H1 (cell line): ENCODE data around the gene CCDC24. TPM values are rescaled to one million over a fixed set of nuclear protein-coding genes. Genes with fewer than 3 reads are reported as not detected.

Experiments used
- CTCF ChIA-PET: fragments of 300-600 bp; sonication (Branson Sonifier 250); formaldehyde crosslinking; loops from one replicate; lab custom pipeline; 2021; ENCODE audit not compliant: partially characterized antibody; lab: Charles Lee
- POLR2A ChIA-PET: fragments of 300-600 bp; sonication (Branson Sonifier 250); formaldehyde crosslinking; loops from one replicate; lab custom pipeline; 2021; ENCODE audit warnings: inconsistent platforms; ENCODE audit not compliant: partially characterized antibody; lab: Charles Lee
- DNase-seq, 2 experiments: peaks; one replicate each; pipeline versions ENCODE4 v3.0.0 to v3.0.0-alpha.2; 2010 to 2022; ENCODE audit warnings: low spot score in 2 of 2, low read depth in 1 of 2, mixed read lengths in 1 of 2
- FAIRE-seq: peaks from 2 replicates; lab custom pipeline; 2011; peaks lifted over from hg19 to GRCh38; lab: Jason Lieb, UNC
- H2AFZ ChIP-seq: 2 replicates; pipeline ENCODE4 v1.8.1; 2012; ENCODE audit warnings: low read length, inconsistent platforms
- H2AK5ac ChIP-seq: 2 replicates; pipeline ENCODE4 v1.6.1; 2013; ENCODE audit warnings: low read depth, low read length
- H2BK120ac ChIP-seq: replicated peaks from 2 replicates; pipeline ENCODE3; 2013; ENCODE audit warnings: low read depth, low read length, inconsistent platforms
- H2BK12ac ChIP-seq: 2 replicates; pipeline ENCODE4 v1.6.1; 2013; ENCODE audit warnings: low read depth, low read length
- H2BK15ac ChIP-seq: 2 replicates; pipeline ENCODE4 v1.6.1; 2013; ENCODE audit warnings: low read length
- H2BK20ac ChIP-seq: 2 replicates; pipeline ENCODE4 v1.6.1; 2013; ENCODE audit warnings: low read length
- H2BK5ac ChIP-seq: 2 replicates; pipeline ENCODE4 v1.6.1; 2013; ENCODE audit warnings: low read depth, low read length
- H3K14ac ChIP-seq: 2 replicates; pipeline ENCODE4 v1.6.1; 2013; ENCODE audit warnings: inconsistent platforms; ENCODE audit not compliant: insufficient read length
- H3K18ac ChIP-seq: 2 replicates; pipeline ENCODE4 v1.6.1; 2013; ENCODE audit warnings: low read length; ENCODE audit errors: extremely low read depth
- H3K23ac ChIP-seq: 2 replicates; pipeline ENCODE4 v1.6.1; 2013; ENCODE audit warnings: inconsistent platforms; ENCODE audit not compliant: insufficient read length
- H3K23me2 ChIP-seq: 2 replicates; pipeline ENCODE4 v1.6.1; 2013; ENCODE audit warnings: low read depth, low read length
- H3K27ac ChIP-seq: 2 replicates; pipeline ENCODE4 v1.6.1; 2011; ENCODE audit warnings: low read depth, low read length, inconsistent platforms
- H3K27me3 ChIP-seq, 4 experiments: replicated peaks in 1 of 4; 1 replicate in 1 of 4; 2 replicates in 3 of 4; pipeline versions ENCODE4 v1.6.1 to v1.8.1; 2011 to 2013; ENCODE audit warnings: low read length in 3 of 4, mild to moderate bottlenecking in 3 of 4, inconsistent platforms in 2 of 4, mixed read lengths in 2 of 4, moderate library complexity in 1 of 4; ENCODE audit not compliant: control insufficient read depth in 3 of 4, insufficient read depth in 3 of 4; ENCODE audit errors: extremely low read depth in 1 of 4
- H3K36me3 ChIP-seq, 4 experiments: 2 replicates each; pipeline versions ENCODE4 v1.6.1 to v1.8.1; 2011 to 2013; ENCODE audit warnings: mild to moderate bottlenecking in 4 of 4, low read length in 3 of 4, moderate library complexity in 2 of 4, control low read depth in 1 of 4, inconsistent platforms in 1 of 4; ENCODE audit not compliant: insufficient read depth in 4 of 4, control insufficient read depth in 2 of 4
- H3K4ac ChIP-seq: replicated peaks from 2 replicates; pipeline ENCODE3; 2013; ENCODE audit warnings: low read length, low read depth, mixed read lengths, inconsistent platforms; ENCODE audit not compliant: insufficient read length
- H3K4me1 ChIP-seq, 4 experiments: replicated peaks in 1 of 4; 1 replicate in 1 of 4; 2 replicates in 3 of 4; pipeline versions ENCODE4 v1.6.1 to v1.8.1; 2011 to 2013; ENCODE audit warnings: low read length in 3 of 4, inconsistent platforms in 2 of 4, mixed read lengths in 1 of 4; ENCODE audit not compliant: insufficient read depth in 4 of 4, control insufficient read depth in 3 of 4
- H3K4me2 ChIP-seq, 2 experiments: 2 replicates each; pipeline versions ENCODE4 v1.6.1 to v1.8.1; 2011 to 2013; ENCODE audit warnings: low read depth in 2 of 2, low read length in 2 of 2, control low read depth in 1 of 2, inconsistent platforms in 1 of 2, mild to moderate bottlenecking in 1 of 2; ENCODE audit not compliant: insufficient read depth in 1 of 2
- H3K4me3 ChIP-seq, 4 experiments: fragments of 200-600, 300-600 bp in 1 of 4; sonication (generic), shearing (Covaris generic), sonication (Bioruptor Twin) in 1 of 4; 2 replicates each; pipeline versions ENCODE4 v1.5.1 to v1.8.1; 2011 to 2016; ENCODE audit warnings: low read length in 4 of 4, low read depth in 3 of 4, control low read depth in 2 of 4, inconsistent platforms in 2 of 4, mild to moderate bottlenecking in 2 of 4, mixed read lengths in 1 of 4, moderate library complexity in 1 of 4; ENCODE audit not compliant: insufficient read depth in 2 of 4; ENCODE audit errors: extremely low read depth in 1 of 4
- H3K56ac ChIP-seq: replicated peaks from 2 replicates; pipeline ENCODE3; 2013; ENCODE audit warnings: low read depth, mild to moderate bottlenecking, mixed read lengths, low read length, inconsistent platforms; ENCODE audit not compliant: insufficient read length
- H3K79me1 ChIP-seq: 2 replicates; pipeline ENCODE4 v1.6.1; 2013; ENCODE audit warnings: low read depth, low read length, control low read depth
- H3K79me2 ChIP-seq, 2 experiments: 2 replicates each; pipeline versions ENCODE4 v1.6.1 to v1.8.1; 2012 to 2013; ENCODE audit warnings: low read length in 2 of 2, mild to moderate bottlenecking in 2 of 2, inconsistent platforms in 1 of 2; ENCODE audit not compliant: insufficient read depth in 2 of 2, control insufficient read depth in 1 of 2
- H3K9ac ChIP-seq, 4 experiments: replicated peaks in 1 of 4; 1 replicate in 1 of 4; 2 replicates in 3 of 4; pipeline versions ENCODE4 v1.6.1 to v1.8.1; 2011 to 2013; ENCODE audit warnings: low read depth in 3 of 4, low read length in 3 of 4, control low read depth in 2 of 4, mild to moderate bottlenecking in 2 of 4, moderate library complexity in 2 of 4, inconsistent platforms in 1 of 4; ENCODE audit errors: extremely low read depth in 1 of 4
- H3K9me3 ChIP-seq, 2 experiments: 2 replicates each; pipeline versions ENCODE4 v1.6.1 to v1.8.1; 2012 to 2013; ENCODE audit warnings: mild to moderate bottlenecking in 2 of 2, moderate library complexity in 2 of 2, control low read depth in 1 of 2, inconsistent platforms in 1 of 2, low read depth in 1 of 2, low read length in 1 of 2, mixed read lengths in 1 of 2; ENCODE audit not compliant: insufficient read depth in 2 of 2
- H4K20me1 ChIP-seq, 2 experiments: replicated peaks in 1 of 2; 2 replicates each; pipeline versions ENCODE3 to v1.8.1; 2011 to 2013; ENCODE audit warnings: inconsistent platforms in 2 of 2, low read length in 2 of 2, mild to moderate bottlenecking in 1 of 2; ENCODE audit not compliant: insufficient read depth in 2 of 2, control insufficient read depth in 1 of 2
- H4K5ac ChIP-seq: 2 replicates; pipeline ENCODE4 v1.6.1; 2013; ENCODE audit warnings: low read length, low read depth, mixed read lengths, inconsistent platforms; ENCODE audit not compliant: insufficient read length
- H4K8ac ChIP-seq: 2 replicates; pipeline ENCODE4 v1.8.0; 2013; ENCODE audit warnings: mild to moderate bottlenecking, moderate library complexity, low read length, inconsistent platforms; ENCODE audit not compliant: insufficient read depth; ENCODE audit errors: extremely low read depth
- H4K91ac ChIP-seq: replicated peaks from 2 replicates; pipeline ENCODE3; 2013; ENCODE audit warnings: low read length, mixed read lengths, inconsistent platforms; ENCODE audit not compliant: insufficient read length
- BRCA1 ChIP-seq: IDR thresholded peaks from 2 replicates; pipeline ENCODE4 v1.6.1; 2012; ENCODE audit warnings: low read depth, low read length, improper control_type of control experiment
- CEBPB ChIP-seq: IDR thresholded peaks from 2 replicates; pipeline ENCODE4 v1.6.1; 2012; ENCODE audit warnings: low read depth, low read length
- TEAD4 ChIP-seq: IDR thresholded peaks from 2 replicates; pipeline ENCODE4 v1.6.1; 2012; ENCODE audit warnings: low read depth, low read length, inconsistent platforms, mixed read lengths
- USF2 ChIP-seq: IDR thresholded peaks from 2 replicates; pipeline ENCODE4 v1.6.1; 2011; ENCODE audit warnings: low read length, improper control_type of control experiment
- WGBS, 2 experiments: shearing (Covaris generic) in 1 of 2; methylation state at CpG; one replicate each; pipeline versions ENCODE4 v1.1.6 to v1.1.7; 2013 to 2015; ENCODE audit warnings: low lambda C conversion rate in 2 of 2, mixed read lengths in 2 of 2, inconsistent platforms in 1 of 2, low coverage in 1 of 2, missing lambda C conversion rate in 1 of 2; ENCODE audit not compliant: insufficient replicate concordance in 2 of 2, insufficient coverage in 1 of 2, insufficient read length in 1 of 2; ENCODE audit errors: extremely low coverage in 1 of 2, missing lambda C conversion rate in 1 of 2; 5-methylcytosine and 5-hydroxymethylcytosine counted together
- polyA plus RNA-seq, 7 experiments: library from polyadenylated mRNA; depleted of rRNA in 3 of 7; stranded (reverse) in 5 of 7; unstranded in 2 of 7; fragments of >200 nt in 5 of 7; fragments of 200-250 nt in 2 of 7; gene quantifications; 1 replicate in 5 of 7; 2 replicates in 1 of 7; 4 replicates in 1 of 7; pipeline versions ENCODE4 v1.2.1 to v1.2.3, GENCODE V29; 2011 to 2013; ENCODE audit warnings: missing spikeins in 2 of 7, mixed read lengths in 2 of 7
- total RNA-seq: library from RNA; stranded (reverse); fragmentation: NEBNext Ultra II Directional; extraction: Animal tissue kit (Norgen Biotek cat#: 25700); gene quantifications from 2 replicates; pipeline ENCODE4 v1.2.1, GENCODE V29; 2021

The CCDC24 gene
- total and polyA plus RNA-seq, 2 of the 8 experiments (the other 6 are each of a cell fraction or from before 2014, with no cell fraction given): 11.2 to 11.4 TPM

- Histone ChIP-seq H2BK12ac (0 out of 2 replicates have a peak overlapping the region, but pooled peaks have one; percentile 27), H3K27me3 (no peaks in the 10 kb centered on the region), H3K4me3 (no peak overlapping the region), H3K79me2 (no peaks in the 10 kb centered on the region), H3K4me2 (no peak overlapping the region), H3K79me1 (no peaks in the 10 kb centered on the region), H4K20me1 (peaks cover 1 to 2% of the 10 kb centered on the region in 2 experiments), H3K9ac (no peak overlapping the region), H3K23me2 (no peaks in the 10 kb centered on the region), H2AK5ac (no peak overlapping the region), H2BK5ac (no peak overlapping the region), H3K36me3 (peaks cover 0 to 21% (median 11%) of the 10 kb centered on the region in 4 experiments; a peak in 6 of 8 replicates), H3K18ac (no peak overlapping the region), H3K27ac (no peak overlapping the region), H4K8ac (0 out of 2 replicates have a peak overlapping the region, but pooled peaks have one; percentile 58), H3K14ac (no peak overlapping the region), H3K4ac (no peak overlapping the region), H2AFZ (no peak overlapping the region), H3K9me3 (no peaks in the 10 kb centered on the region), H3K23ac (no peak overlapping the region), H4K91ac (no peak overlapping the region), H2BK120ac (no peak overlapping the region), H4K5ac (no peak overlapping the region), H2BK20ac (no peak overlapping the region), H3K4me1 (no peaks in the 10 kb centered on the region), H3K56ac (no peak overlapping the region), H2BK15ac (no peak overlapping the region)
- 92% methylated on average over 8 of the region's 8 CpGs; no CpG with 5 or more reads in 1 of the 2 experiments for WGBS, 2 experiments
- no peak for FAIRE-seq
- CTCF ChIA-PET: interaction anchor here (1.1 to 21.8 kb wide), 7 partner anchors 10 to 69 kb away, joined by 3 to 478 read pairs (median 11); no protein-coding TSS in a partner anchor
- TF ChIP-seq USF2 (no peak), CEBPB (no peak), BRCA1 (no peak), TEAD4 (no peak)
- no peak for DNase-seq
- POLR2A ChIA-PET: interaction anchor here (0.5 to 27.1 kb wide), 3 partner anchors 10 to 413 kb away, joined by 3 to 544 read pairs (median 9); partner anchors contain the start of gene SLC6A9
These were observed 10.8 kb downstream of the CCDC24 start for GRCh38 chr1:44002165-44002564.
